ENCODE data around the gene CCDC88C. TPM values are rescaled to one million over a fixed set of nuclear protein-coding genes. Genes with fewer than 3 reads are reported as not detected.
"Not testable (repeated sequence)": the region's sequence is repeated elsewhere in the genome, so short reads cannot be mapped to it uniquely, and the experiment has no call there.

Gene CCDC88C
- total RNA-seq, 1 donor from 2014 or later: 12.4 TPM

- Histone ChIP-seq H3K9me3 (ENCODE audit: insufficient read depth, low read depth, low read length) (no peaks in the 10 kb centered on the region), H2AFZ (ENCODE audit: low read depth, low read length) (no peak overlapping the region), H3K4me1 (ENCODE audit: insufficient read depth, low read length) (no peaks in the 10 kb centered on the region), H3K36me3 (ENCODE audit: insufficient read depth, low read length) (no peaks in the 10 kb centered on the region), H3K27me3 (ENCODE audit: insufficient read depth, low read length) (peaks cover 25% of the 10 kb centered on the region), H3K27ac (ENCODE audit: low read depth, low read length) (no peak overlapping the region), H4K20me1 (ENCODE audit: insufficient read depth, low read length) (no peaks in the 10 kb centered on the region), H3K79me2 (ENCODE audit: insufficient read depth, low read length) (no peaks in the 10 kb centered on the region), H3K9ac (ENCODE audit: low read length) (no peak overlapping the region), H3K4me3 (ENCODE audit: insufficient read depth, low read depth, low read length) (no peak overlapping the region), H3K4me2 (ENCODE audit: low read length) (no peak overlapping the region)
- no peak overlapping the region for H3K4me3 Mint-ChIP-seq (ENCODE audit: unreplicated experiment)
- TF ChIP-seq EZH2 (IDR thresholded peaks at IDR 0.05; ENCODE audit: insufficient read depth, low read length) (no peak), CTCF (IDR thresholded peaks at IDR 0.05; ENCODE audit: insufficient read depth, low read depth, low read length) (no peak)
- H3K36me3 Mint-ChIP-seq (ENCODE audit: low read depth, unreplicated experiment): peaks cover 2% of the 10 kb centered on the region
- no peak overlapping the region for H3K27ac Mint-ChIP-seq (ENCODE audit: unreplicated experiment)
- H3K27me3 Mint-ChIP-seq (ENCODE audit: low read depth, unreplicated experiment): peaks cover 34% of the 10 kb centered on the region
- H3K9me3 Mint-ChIP-seq (ENCODE audit: unreplicated experiment): no peaks in the 10 kb centered on the region
- FAIRE-seq: no peak
- no peaks in the 10 kb centered on the region for H3K4me1 Mint-ChIP-seq (ENCODE audit: low read depth, unreplicated experiment)
- no peak for DNase-seq (ENCODE audit: low read depth)
Measured at GRCh38 chr14:91267965-91268437, 149.6 kb downstream of the CCDC88C start.

GRCh38 chr14:91266276-91266675 lies 151.3 kb downstream of the CCDC88C start:
- not testable (repeated sequence) for H3K4me3 ChIP-seq (ENCODE audit: insufficient read depth, low read depth, low read length); H3K4me2 ChIP-seq (ENCODE audit: low read length); H3K9ac ChIP-seq (ENCODE audit: low read length); H3K9me3 ChIP-seq (ENCODE audit: insufficient read depth, low read depth, low read length); H3K4me1 ChIP-seq (ENCODE audit: insufficient read depth, low read length); DNase-seq (ENCODE audit: low read depth); H3K27ac Mint-ChIP-seq (ENCODE audit: unreplicated experiment); H4K20me1 ChIP-seq (ENCODE audit: insufficient read depth, low read length); H3K79me2 ChIP-seq (ENCODE audit: insufficient read depth, low read length); H3K36me3 Mint-ChIP-seq (ENCODE audit: low read depth, unreplicated experiment); H3K4me3 Mint-ChIP-seq (ENCODE audit: unreplicated experiment); H3K27ac ChIP-seq (ENCODE audit: low read depth, low read length); H2AFZ ChIP-seq (ENCODE audit: low read depth, low read length); H3K4me1 Mint-ChIP-seq (ENCODE audit: low read depth, unreplicated experiment); H3K36me3 ChIP-seq (ENCODE audit: insufficient read depth, low read length); H3K9me3 Mint-ChIP-seq (ENCODE audit: unreplicated experiment); FAIRE-seq
- H3K27me3 ChIP-seq (ENCODE audit: insufficient read depth, low read length): peaks cover 25% of the 10 kb centered on the region
- H3K27me3 Mint-ChIP-seq (ENCODE audit: low read depth, unreplicated experiment): peaks cover 43% of the 10 kb centered on the region

- peaks cover 43% of the 10 kb centered on the region for H3K27me3 Mint-ChIP-seq (ENCODE audit: low read depth, unreplicated experiment)
Measured at GRCh38 chr14:91265404-91265803, 152.2 kb downstream of the CCDC88C start.

More at GRCh38 chr14:91265404-91265803, 152.2 kb downstream of the CCDC88C start:
- Mint-ChIP-seq H3K36me3 (ENCODE audit: low read depth, unreplicated experiment) (peaks cover 2% of the 10 kb centered on the region), H3K9me3 (ENCODE audit: unreplicated experiment) (peaks cover 5% of the 10 kb centered on the region), H3K4me1 (ENCODE audit: low read depth, unreplicated experiment) (no peaks in the 10 kb centered on the region), H3K27ac (ENCODE audit: unreplicated experiment) (no peak overlapping the region), H3K4me3 (ENCODE audit: unreplicated experiment) (no peak overlapping the region)
- H3K27me3 ChIP-seq (ENCODE audit: insufficient read depth, low read length): peaks cover 25% of the 10 kb centered on the region
- DNase-seq (ENCODE audit: low read depth) (no peak), FAIRE-seq (no peak)
- H3K36me3 ChIP-seq (ENCODE audit: insufficient read depth, low read length): no peaks in the 10 kb centered on the region
- TF ChIP-seq EZH2 (IDR thresholded peaks at IDR 0.05; ENCODE audit: insufficient read depth, low read length) (no peak), CTCF (IDR thresholded peaks at IDR 0.05; ENCODE audit: insufficient read depth, low read depth, low read length) (no peak)
- no peak overlapping the region for H3K4me2 ChIP-seq (ENCODE audit: low read length)
- no peaks in the 10 kb centered on the region for H3K79me2 ChIP-seq (ENCODE audit: insufficient read depth, low read length)
- no peak overlapping the region for H3K9ac ChIP-seq (ENCODE audit: low read length)
- H3K4me3 ChIP-seq (ENCODE audit: insufficient read depth, low read depth, low read length): no peak overlapping the region
- no peaks in the 10 kb centered on the region for H3K9me3 ChIP-seq (ENCODE audit: insufficient read depth, low read depth, low read length)
- no peak overlapping the region for H2AFZ ChIP-seq (ENCODE audit: low read depth, low read length)
- H3K4me1 ChIP-seq (ENCODE audit: insufficient read depth, low read length): no peaks in the 10 kb centered on the region
- H4K20me1 ChIP-seq (ENCODE audit: insufficient read depth, low read length): no peaks in the 10 kb centered on the region
- H3K27ac ChIP-seq (ENCODE audit: low read depth, low read length): no peak overlapping the region
